Ecto neural progenitor cell (in vitro differentiated cells): ENCODE data around the gene AMZ2.

ENCODE experiments used
- DNase-seq: peaks from one replicate; pipeline ENCODE4 v3.0.0-alpha.2; 2018; ENCODE audit warnings: low spot score

AMZ2 gene

GRCh38 chr17:68290955-68291835 lies 43.4 kb downstream of the AMZ2 start, which contains the start of the genes ARSG and SLC16A6:
TSS of gene ARSG (plus strand) at chr17:68291495. CDS start at chr17:68307494, 15,999 bp downstream.
TSS of gene SLC16A6 (minus strand) at chr17:68291127. CDS start at chr17:68278320, 12,807 bp downstream.
- peak; percentile 91 for DNase-seq

- DNase-seq: peak; percentile 91
These were observed 44.2 kb downstream of the AMZ2 start for GRCh38 chr17:68291836-68292688.

GRCh38 chr17:68292689-68293040 lies 44.8 kb downstream of the AMZ2 start:
- DNase-seq: no peak

- no peak for DNase-seq
These were observed 45.8 kb downstream of the AMZ2 start for GRCh38 chr17:68293490-68294195.

GRCh38 chr17:68294196-68294555 lies 46.3 kb downstream of the AMZ2 start:
- no peak for DNase-seq

GRCh38 chr17:68294617-68295016 lies 46.8 kb downstream of the AMZ2 start:
- DNase-seq: no peak

GRCh38 chr17:68295086-68295485 lies 47.2 kb downstream of the AMZ2 start:
- DNase-seq: no peak

- no peak for DNase-seq
These were observed 48.7 kb downstream of the AMZ2 start for GRCh38 chr17:68296217-68297191.

- no peak for DNase-seq
These were observed 49.4 kb downstream of the AMZ2 start for GRCh38 chr17:68297195-68297594.

- DNase-seq: no peak
These were observed 50.8 kb downstream of the AMZ2 start for GRCh38 chr17:68298601-68299000.

GRCh38 chr17:68299817-68300216 lies 52.0 kb downstream of the AMZ2 start:
- DNase-seq: no peak

- no peak for DNase-seq
These were observed 53.7 kb downstream of the AMZ2 start for GRCh38 chr17:68301438-68301959.

GRCh38 chr17:68302066-68302564 lies 54.3 kb downstream of the AMZ2 start:
- DNase-seq: no peak

- DNase-seq: no peak
These were observed 54.8 kb downstream of the AMZ2 start for GRCh38 chr17:68302666-68303065.

GRCh38 chr17:68304706-68305105 lies 56.9 kb downstream of the AMZ2 start:
- no peak for DNase-seq

- DNase-seq: no peak
These were observed 57.3 kb downstream of the AMZ2 start for GRCh38 chr17:68305142-68305541.
